Thyroid gland (tissue), 4 donors: ENCODE measurements around the gene PAQR8. TPM values are rescaled to one million over a fixed set of nuclear protein-coding genes. Genes with fewer than 3 reads are reported as not detected.

Experiments used
- DNase-seq, 2 donors: peaks; one replicate each; pipeline ENCODE4 v3.0.0-alpha.2; 2019
- H3K27ac ChIP-seq, 3 donors: fragments of 200-600 bp; sonication (generic); 1 replicate in 2 of 3; 2 replicates in 1 of 3; pipeline ENCODE4 v1.5.1; 2016 to 2019; ENCODE audit warnings: mild to moderate bottlenecking in 1 of 3, moderate library complexity in 1 of 3
- H3K27me3 ChIP-seq: fragments of 200-600 bp; sonication (generic); one replicate; pipeline ENCODE4 v1.5.1; 2019
- H3K36me3 ChIP-seq, 2 donors: fragments of 200-600 bp; sonication (generic); one replicate each; pipeline ENCODE4 v1.5.1; 2016 to 2019
- H3K4me1 ChIP-seq, 2 donors: fragments of 200-600 bp; sonication (generic); one replicate each; pipeline ENCODE4 v1.5.1; 2017 to 2019
- H3K4me3 ChIP-seq, 3 donors: fragments of 200-600 bp; sonication (generic); replicated peaks in 1 of 3; 1 replicate in 2 of 3; 2 replicates in 1 of 3; pipeline ENCODE4 v1.5.1; 2016; ENCODE audit warnings: mild to moderate bottlenecking in 1 of 3
- H3K9me3 ChIP-seq: fragments of 200-600 bp; sonication (generic); one replicate; pipeline ENCODE4 v1.5.1; 2017
- CTCF ChIP-seq, 6 experiments: fragments of 200-600 bp in 3 of 6; fragments of 450-650 bp in 3 of 6; sonication (generic) in 3 of 6; IDR thresholded peaks; one replicate each; pipeline ENCODE4 v1.5.1; 2016 to 2019; ENCODE audit warnings: antibody characterized with exemption in 6 of 6, mild to moderate bottlenecking in 2 of 6, inconsistent platforms in 1 of 6, moderate library complexity in 1 of 6
- POLR2A ChIP-seq, 2 donors: fragments of 450-650 bp; IDR thresholded peaks; one replicate each; pipeline ENCODE4 v1.6.1; 2017; ENCODE audit warnings: antibody characterized with exemption in 2 of 2, mild to moderate bottlenecking in 2 of 2, moderate library complexity in 1 of 2
- WGBS, 2 donors: methylation state at CpG; one replicate each; pipeline ENCODE4 v1.1.5; 2017; 5-methylcytosine and 5-hydroxymethylcytosine counted together
- intact Hi-C: fragments of 100-400 bp; cut with DNase I; formaldehyde crosslinking; loops from one replicate; pipeline ENCODE4 v1.15.1; 2023
- total RNA-seq, 4 donors: library from RNA; depleted of rRNA; stranded (reverse); fragments of >200 nt; gene quantifications; one replicate each; pipeline ENCODE4 v1.2.3, GENCODE V29; 2016

Gene PAQR8
- total RNA-seq, 4 donors from 2014 or later = 2.7 to 9.7 (median 5.4) TPM

- Histone ChIP-seq H3K9me3 (no peaks in the 10 kb centered on the region), H3K27me3 (no peaks in the 10 kb centered on the region), H3K36me3 (no peaks in the 10 kb centered on the region), H3K4me3 (no peak overlapping the region), H3K4me1 (peaks cover 9 to 10% of the 10 kb centered on the region in 2 donors), H3K27ac (no peak overlapping the region)
- TF ChIP-seq POLR2A (IDR thresholded peaks at IDR 0.05) (no peak), CTCF (IDR thresholded peaks at IDR 0.05) (no peak)
- no peak for DNase-seq
- intact Hi-C loops = no loop called here
- 93 to 95% methylated on average over 2 of the region's 2 CpGs for WGBS, 2 donors
These were observed 33.7 kb upstream of the PAQR8 start for GRCh38 chr6:52328303-52328662.

- no peak overlapping the region for H3K4me3 ChIP-seq
- no peaks in the 10 kb centered on the region for H3K36me3 ChIP-seq
- 84 to 86% methylated on average over 2 of the region's 2 CpGs for WGBS, 2 donors
- H3K9me3 ChIP-seq = no peaks in the 10 kb centered on the region
- no peak for TF ChIP-seq CTCF (IDR thresholded peaks at IDR 0.05)
- no peak for TF ChIP-seq POLR2A (IDR thresholded peaks at IDR 0.05)
- no peaks in the 10 kb centered on the region for H3K27me3 ChIP-seq
- H3K4me1 ChIP-seq = peaks cover 9 to 10% of the 10 kb centered on the region in 2 donors
- intact Hi-C loops = no loop called here
- no peak overlapping the region for H3K27ac ChIP-seq
- DNase-seq = no peak
These were observed 33.2 kb upstream of the PAQR8 start for GRCh38 chr6:52328729-52329128.

GRCh38 chr6:52330470-52330869 lies 31.5 kb upstream of the PAQR8 start:
- intact Hi-C loops = no loop called here
- H3K4me1 ChIP-seq = peaks cover 9 to 10% of the 10 kb centered on the region in 2 donors
- WGBS, 2 donors = 78 to 82% methylated on average over 2 of the region's 2 CpGs
- TF ChIP-seq CTCF (IDR thresholded peaks at IDR 0.05) = no peak
- TF ChIP-seq POLR2A (IDR thresholded peaks at IDR 0.05) = no peak
- DNase-seq = no peak
- no peaks in the 10 kb centered on the region for H3K9me3 ChIP-seq
- no peaks in the 10 kb centered on the region for H3K27me3 ChIP-seq
- H3K27ac ChIP-seq = no peak overlapping the region
- no peaks in the 10 kb centered on the region for H3K36me3 ChIP-seq
- H3K4me3 ChIP-seq = no peak overlapping the region

- Histone ChIP-seq H3K27ac (no peak overlapping the region), H3K4me1 (no peaks in the 10 kb centered on the region), H3K27me3 (no peaks in the 10 kb centered on the region), H3K36me3 (no peaks in the 10 kb centered on the region), H3K4me3 (no peak overlapping the region), H3K9me3 (no peaks in the 10 kb centered on the region)
- 85 to 87% methylated on average over 4 of the region's 4 CpGs for WGBS, 2 donors
- intact Hi-C loops = no loop called here
- TF ChIP-seq POLR2A (IDR thresholded peaks at IDR 0.05) (no peak), CTCF (IDR thresholded peaks at IDR 0.05) (no peak)
- no peak for DNase-seq
These were observed 30.0 kb upstream of the PAQR8 start for GRCh38 chr6:52331793-52332457.

- Histone ChIP-seq H3K9me3 (no peaks in the 10 kb centered on the region), H3K4me1 (no peaks in the 10 kb centered on the region), H3K36me3 (no peaks in the 10 kb centered on the region), H3K4me3 (no peak overlapping the region), H3K27me3 (no peaks in the 10 kb centered on the region), H3K27ac (no peak overlapping the region)
- DNase-seq = no peak
- intact Hi-C loops = no loop called here
- no peak for TF ChIP-seq CTCF (IDR thresholded peaks at IDR 0.05)
- no peak for TF ChIP-seq POLR2A (IDR thresholded peaks at IDR 0.05)
- WGBS, 2 donors = 58 to 72% methylated on average over 1 of the region's 1 CpG
These were observed 28.1 kb upstream of the PAQR8 start for GRCh38 chr6:52333840-52334200.
